SHP77 (cell line): ENCODE data around the gene MOG.
A peak's percentile ranks its signal among the peaks of the same experiment; 100 is the strongest.

ENCODE experiments used
- DNase-seq, 2 experiments: peaks; one replicate each; lab custom pipeline; 2025; lab: John Stamatoyannopoulos, UW

Gene MOG

DNA sequence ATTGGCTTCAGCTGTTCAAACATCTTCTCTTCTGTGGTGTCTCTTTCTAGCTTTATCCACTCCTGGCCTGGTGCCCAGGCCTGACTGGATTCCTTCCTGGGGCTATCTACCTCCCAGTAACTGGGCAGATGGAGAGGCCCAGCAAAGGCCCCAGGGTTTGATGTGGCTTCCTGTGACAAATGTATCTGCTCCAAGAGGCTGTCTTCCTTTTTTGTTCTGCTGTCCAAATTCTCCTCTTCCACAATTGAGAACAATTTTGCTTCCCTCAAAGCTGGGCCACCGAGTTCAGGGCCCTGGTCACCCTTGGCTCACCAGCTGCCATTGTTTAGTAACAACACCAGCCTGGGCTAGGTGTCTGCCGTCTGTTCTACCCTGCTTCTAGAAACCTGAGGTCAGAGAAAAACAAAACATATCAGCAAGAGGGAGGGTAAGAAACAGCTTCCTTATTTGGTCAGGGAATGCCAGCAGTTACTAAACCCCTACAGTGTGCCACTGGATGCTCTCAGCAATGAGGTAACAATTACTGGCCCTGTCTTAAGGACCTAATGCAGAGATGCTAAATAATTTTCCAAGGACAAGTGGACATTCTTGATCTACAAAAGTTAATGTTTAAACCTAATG is 20.2 kb downstream of the MOG start:
- peak; percentile 35 to 56 for DNase-seq

GRCh38 chr6:29678114-29678513 is 21.2 kb downstream of the MOG start:
- DNase-seq = no peak

DNA sequence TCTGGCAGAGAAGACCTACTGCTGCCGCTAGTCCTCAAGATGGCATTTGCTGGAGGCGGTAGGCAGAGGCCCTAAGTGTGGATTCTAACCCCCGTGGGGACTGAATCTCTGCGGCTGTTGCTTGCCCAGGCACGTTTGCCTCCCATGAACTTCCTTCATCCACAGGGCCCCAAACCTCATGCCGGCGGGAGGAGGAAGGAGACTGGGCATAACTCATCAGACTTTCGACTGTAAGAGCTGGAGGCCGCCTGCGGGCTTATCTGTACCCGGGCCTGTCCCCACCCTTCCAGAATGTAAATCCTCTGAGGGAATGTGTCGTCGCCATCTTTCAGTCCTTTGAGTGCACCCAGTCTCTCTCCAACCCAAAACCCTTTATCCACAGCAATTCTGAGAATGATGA is 23.1 kb downstream of the MOG start:
- no peak for DNase-seq

- no peak for DNase-seq
Observed at GRCh38 chr6:29680416-29680815, 23.5 kb downstream of the MOG start.

GRCh38 chr6:29680904-29681303 is 24.0 kb downstream of the MOG start, which contains the start of gene ZFP57:
ZFP57 (minus strand) TSS chr6:29681152; CDS start chr6:29677003, 4,149 bp downstream.
- DNase-seq = no peak

- no peak for DNase-seq
Observed at GRCh38 chr6:29681811-29682210, 24.9 kb downstream of the MOG start.

DNA sequence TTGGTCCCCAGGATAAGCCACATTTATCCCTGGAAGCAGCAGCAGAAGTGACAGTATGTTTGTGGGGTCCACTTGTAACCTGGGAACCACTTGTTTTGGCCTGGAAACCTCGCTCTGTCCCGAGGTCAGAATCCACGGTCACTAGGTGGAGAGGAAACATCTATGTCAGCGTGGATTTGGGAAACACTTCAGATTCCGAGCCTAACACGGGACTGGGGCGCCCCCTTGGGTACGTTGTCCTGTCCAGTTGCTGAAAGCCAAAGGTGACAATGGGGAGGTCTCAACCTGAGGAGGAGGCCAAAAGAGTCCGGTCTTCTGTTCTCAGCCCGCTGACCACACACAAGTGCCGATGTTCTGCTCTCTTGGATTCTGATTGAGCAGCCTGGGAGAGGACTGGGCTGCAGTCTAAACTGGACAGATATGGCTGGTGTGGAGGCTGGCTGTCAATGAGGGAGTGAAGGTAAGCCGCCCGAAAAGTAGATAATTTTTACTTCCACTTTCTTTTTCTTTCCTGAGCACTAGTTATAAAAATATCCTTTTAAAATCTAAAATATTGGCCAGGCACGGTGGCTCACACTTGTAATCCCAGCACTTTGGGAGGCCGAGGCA is 28.9 kb downstream of the MOG start:
- DNase-seq = peak in 1 of 2 experiments; percentile 4

GRCh38 chr6:29694637-29695036 is 37.7 kb downstream of the MOG start:
- no peak for DNase-seq

- DNase-seq = peak in 1 of 2 experiments; percentile 2
Observed at GRCh38 chr6:29696147-29697125, 39.5 kb downstream of the MOG start.

DNA sequence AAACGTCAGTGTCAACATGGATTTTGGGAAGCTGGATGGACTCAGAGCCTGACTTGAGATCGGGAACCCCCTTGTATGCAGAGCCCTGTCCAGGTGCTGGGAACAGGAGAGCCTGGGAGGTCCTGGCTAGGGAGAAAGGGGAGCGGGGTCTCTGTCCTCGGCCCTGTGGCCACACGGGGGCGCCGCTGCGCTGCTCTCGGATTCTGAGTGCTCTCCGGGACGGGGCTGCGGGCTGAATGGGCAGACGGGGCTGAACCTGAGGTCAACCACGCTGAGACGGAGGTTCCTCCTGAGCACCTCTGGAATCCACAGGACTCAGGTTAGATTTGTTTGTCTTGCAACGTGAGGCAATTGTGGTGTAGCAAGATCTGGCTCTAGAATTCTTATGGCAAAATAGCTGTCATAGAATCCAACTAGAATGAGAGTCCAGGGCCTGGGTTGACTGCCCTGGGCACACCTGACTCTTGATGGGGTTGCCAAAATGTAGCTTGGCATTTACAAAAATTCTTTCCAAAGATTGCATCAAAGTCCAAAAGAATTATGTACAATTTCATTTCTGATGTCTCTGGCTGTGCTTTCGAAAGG is 45.7 kb downstream of the MOG start:
- peak; percentile 21 to 22 for DNase-seq

GRCh38 chr6:29705389-29706231 is 48.7 kb downstream of the MOG start:
- DNase-seq = peak in 1 of 2 experiments; percentile 34

DNA sequence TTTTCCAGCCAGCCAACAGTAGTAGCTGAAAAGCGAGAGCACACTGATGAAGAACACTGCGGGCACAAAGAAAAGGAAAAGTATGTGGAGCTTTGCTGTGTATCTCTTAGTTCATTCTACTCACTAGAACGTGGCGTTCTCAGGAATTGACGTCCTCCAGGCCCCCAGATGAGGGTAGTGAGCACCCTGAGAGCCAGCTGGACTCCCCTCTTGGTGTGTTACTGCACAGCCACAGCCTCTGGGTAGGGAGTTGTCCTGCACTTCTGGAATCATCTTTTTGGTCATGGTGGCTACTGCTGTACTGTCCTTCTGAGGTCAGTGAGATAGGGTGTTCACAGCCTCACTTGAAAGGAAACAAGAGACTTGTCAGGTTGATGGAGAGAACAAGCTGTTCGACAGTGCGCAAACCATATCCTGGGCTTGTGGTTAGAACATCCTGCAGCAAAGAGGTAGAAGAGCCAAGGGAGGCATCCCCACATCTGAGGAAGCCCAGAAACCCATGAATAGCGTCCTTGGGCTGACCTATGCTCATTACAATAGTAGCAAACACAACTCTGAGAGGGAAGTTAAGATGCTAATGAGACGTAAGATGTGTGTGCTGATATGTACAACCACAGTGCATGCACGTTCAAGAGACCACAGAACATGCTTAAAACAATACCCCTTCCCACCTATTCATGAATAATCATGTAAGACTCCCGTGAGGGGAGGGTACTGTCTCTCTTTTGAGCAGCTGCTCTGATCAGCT is 51.7 kb downstream of the MOG start:
- DNase-seq = no peak

- DNase-seq = no peak
Observed at GRCh38 chr6:29709188-29709587, 52.3 kb downstream of the MOG start.

GRCh38 chr6:29710281-29710941 is 53.5 kb downstream of the MOG start:
- DNase-seq = no peak

GRCh38 chr6:29720863-29721262 is 64.0 kb downstream of the MOG start:
- DNase-seq = no peak
